HUES6 (cell line): ENCODE measurements around the gene IL24.

Source experiments
- H3K27ac ChIP-seq: 2 replicates; pipeline ENCODE4 v1.7.0; 2013; ENCODE audit warnings: low read depth, mild to moderate bottlenecking, low read length, inconsistent platforms
- H3K27me3 ChIP-seq: 2 replicates; pipeline ENCODE4 v1.6.1; 2013; ENCODE audit warnings: low read length; ENCODE audit not compliant: control insufficient read depth, insufficient read depth
- H3K36me3 ChIP-seq: 2 replicates; pipeline ENCODE4 v1.6.1; 2013; ENCODE audit warnings: low read length; ENCODE audit not compliant: control insufficient read depth, insufficient read depth
- H3K4me1 ChIP-seq: 2 replicates; pipeline ENCODE4 v1.6.1; 2013; ENCODE audit warnings: low read length; ENCODE audit not compliant: control insufficient read depth, insufficient read depth
- H3K4me3 ChIP-seq: 2 replicates; pipeline ENCODE4 v1.5.1; 2013; ENCODE audit warnings: low read depth, low read length
- H3K9ac ChIP-seq: one replicate; pipeline ENCODE4 v1.6.1; 2013; ENCODE audit warnings: mild to moderate bottlenecking, low read length
- H3K9me3 ChIP-seq: 2 replicates; pipeline ENCODE4 v1.6.1; 2013; ENCODE audit warnings: low read depth, low read length; ENCODE audit not compliant: control insufficient read depth, insufficient read depth

The IL24 gene

DNA sequence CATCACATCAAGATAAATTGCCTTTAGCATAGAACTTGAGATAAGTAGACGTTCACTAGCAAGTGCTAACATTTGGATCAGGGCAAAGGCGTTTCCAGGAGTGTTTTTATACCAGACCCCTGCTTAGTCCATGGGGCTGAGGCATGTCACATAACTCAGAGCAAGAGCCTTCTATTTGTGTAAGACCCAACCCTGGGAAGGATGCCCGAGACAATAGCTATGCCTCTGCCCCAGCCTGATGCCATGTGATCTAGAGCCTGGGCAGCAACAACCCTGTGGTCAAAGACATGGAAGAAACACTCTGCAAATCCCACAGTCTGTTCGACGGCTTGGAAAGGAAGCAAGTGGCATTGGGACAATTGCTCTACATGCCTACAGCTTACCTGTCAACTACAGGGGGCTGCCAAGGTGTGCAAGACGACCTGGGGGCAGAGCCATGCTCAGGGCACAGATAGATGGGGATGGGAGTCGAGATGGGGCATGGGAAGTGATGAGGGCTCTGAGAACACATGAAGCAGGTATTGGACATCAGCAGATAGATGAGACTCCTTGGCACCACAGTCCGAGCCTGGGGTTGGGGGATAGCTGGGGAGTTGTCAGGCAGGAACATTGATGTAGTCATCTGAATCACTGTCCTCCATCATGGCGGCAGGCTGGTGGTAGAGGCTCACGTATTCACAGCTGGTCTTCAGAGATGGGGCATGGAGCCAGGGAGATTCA, 7.3 kb downstream of the IL24 start:
- no peak overlapping the region for H3K4me3 ChIP-seq
- no peaks in the 10 kb centered on the region for H3K9me3 ChIP-seq
- H3K27ac ChIP-seq: no peak overlapping the region
- no peaks in the 10 kb centered on the region for H3K36me3 ChIP-seq
- peaks cover 26% of the 10 kb centered on the region for H3K27me3 ChIP-seq
- H3K4me1 ChIP-seq: peaks cover 8% of the 10 kb centered on the region
- no peak overlapping the region for H3K9ac ChIP-seq

DNA sequence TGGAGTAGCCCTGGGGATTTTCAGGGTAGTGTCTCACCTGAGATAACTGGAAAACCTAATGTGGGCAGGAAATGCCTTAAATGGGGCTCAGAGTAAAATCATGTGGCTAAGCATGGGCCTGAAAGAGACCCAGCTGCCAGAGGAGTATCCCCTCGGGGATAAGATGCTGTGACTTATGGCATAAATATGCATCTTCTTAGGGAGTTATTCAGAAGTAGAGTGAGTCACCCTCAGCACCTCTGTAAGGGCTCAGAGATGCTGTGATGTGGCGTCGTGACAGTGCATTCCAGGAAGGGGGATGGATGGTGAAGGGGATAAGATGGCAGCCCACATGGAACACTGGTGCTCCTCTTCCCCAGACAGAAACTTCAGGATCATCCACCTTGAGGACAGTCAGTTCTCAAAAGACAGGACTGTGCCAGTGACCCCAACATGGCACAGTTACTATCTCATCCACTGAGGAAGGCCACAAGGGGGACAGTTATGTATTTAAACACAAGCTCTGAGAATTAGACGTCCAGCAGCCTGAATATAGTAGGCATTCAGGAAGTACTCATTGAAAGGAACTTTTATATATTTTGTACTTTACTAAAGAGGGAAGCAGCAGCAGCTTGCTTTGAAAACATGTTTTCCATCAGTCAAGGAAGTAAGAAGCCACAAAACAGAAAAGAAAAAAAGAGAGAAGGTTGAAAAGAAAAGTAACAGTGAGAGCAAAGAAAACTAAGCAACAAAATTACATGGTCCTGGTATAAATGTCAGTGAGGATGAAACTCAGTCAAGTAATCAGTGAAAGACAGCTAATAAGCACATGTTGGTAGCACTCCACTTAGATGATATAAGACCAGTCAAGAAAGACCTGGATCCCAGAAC, 8.3 kb downstream of the IL24 start:
- Histone ChIP-seq H3K9ac (no peak overlapping the region), H3K27ac (no peak overlapping the region)

DNA sequence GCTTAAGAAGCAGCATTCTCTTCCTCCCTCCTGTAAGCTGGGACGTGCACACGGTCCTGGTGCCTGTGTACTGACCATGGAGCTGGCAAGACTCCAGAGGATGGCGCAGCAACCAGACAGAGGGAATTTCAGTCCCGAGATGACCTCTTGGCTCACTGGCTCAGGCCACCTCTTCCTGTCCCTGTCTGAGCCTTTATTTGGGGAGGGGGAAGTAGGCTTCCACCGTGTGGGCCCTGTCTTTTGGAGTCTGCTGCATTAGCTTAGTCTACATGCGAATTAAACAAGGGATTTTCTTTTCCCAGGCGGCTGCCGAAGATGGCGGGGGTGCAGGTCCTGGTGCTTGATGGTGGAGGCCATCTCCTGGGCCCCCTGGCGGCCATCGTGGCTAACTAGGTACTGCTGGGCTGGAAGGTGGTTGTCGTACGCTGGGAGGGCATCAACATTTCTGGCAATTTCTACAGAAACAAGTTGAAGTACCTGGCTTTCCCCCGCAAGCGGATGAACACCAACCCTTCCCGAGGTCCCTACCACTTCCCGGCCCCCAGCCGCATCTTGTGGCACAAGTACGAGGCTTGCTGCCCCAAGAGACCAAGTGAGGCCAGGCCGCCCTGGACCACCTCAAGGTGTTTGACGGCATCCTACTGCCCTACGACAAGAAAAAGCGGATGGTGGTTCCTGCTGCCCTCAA, 10.2 kb downstream of the IL24 start:
- Histone ChIP-seq H3K9ac (no peak overlapping the region), H3K9me3 (no peaks in the 10 kb centered on the region), H3K27me3 (peaks cover 40% of the 10 kb centered on the region), H3K27ac (no peak overlapping the region), H3K4me3 (no peak overlapping the region), H3K36me3 (no peaks in the 10 kb centered on the region), H3K4me1 (peaks cover 15% of the 10 kb centered on the region)

More for the DNA sequence above, 8.3 kb downstream of the IL24 start:
- Histone ChIP-seq H3K4me3 (no peak overlapping the region), H3K4me1 (peaks cover 15% of the 10 kb centered on the region), H3K36me3 (no peaks in the 10 kb centered on the region), H3K27me3 (peaks cover 35% of the 10 kb centered on the region), H3K9me3 (no peaks in the 10 kb centered on the region)

DNA sequence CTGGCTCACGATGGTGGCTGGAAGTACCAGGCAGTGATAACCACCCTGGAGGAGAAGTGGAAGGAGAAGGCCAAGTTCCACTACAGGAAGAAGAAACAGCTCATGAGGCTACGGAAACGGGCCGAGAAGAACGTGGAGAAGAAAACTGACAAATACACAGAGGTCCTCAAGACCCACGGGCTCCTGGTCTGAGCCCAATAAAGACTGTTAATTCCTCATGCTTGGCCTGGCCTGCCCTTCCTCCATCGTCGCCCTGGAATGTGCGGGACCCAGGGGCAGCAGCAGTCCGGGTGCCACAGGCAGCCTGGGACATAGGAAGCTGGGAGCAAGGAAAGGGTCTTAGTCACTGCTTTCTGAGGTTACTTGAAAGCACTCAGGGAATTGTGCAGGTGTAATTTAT, 10.8 kb downstream of the IL24 start:
- peaks cover 15% of the 10 kb centered on the region for H3K4me1 ChIP-seq
- no peak overlapping the region for H3K9ac ChIP-seq
- no peak overlapping the region for H3K27ac ChIP-seq
- no peaks in the 10 kb centered on the region for H3K36me3 ChIP-seq
- peaks cover 44% of the 10 kb centered on the region for H3K27me3 ChIP-seq
- H3K9me3 ChIP-seq: no peaks in the 10 kb centered on the region
- no peak overlapping the region for H3K4me3 ChIP-seq

DNA sequence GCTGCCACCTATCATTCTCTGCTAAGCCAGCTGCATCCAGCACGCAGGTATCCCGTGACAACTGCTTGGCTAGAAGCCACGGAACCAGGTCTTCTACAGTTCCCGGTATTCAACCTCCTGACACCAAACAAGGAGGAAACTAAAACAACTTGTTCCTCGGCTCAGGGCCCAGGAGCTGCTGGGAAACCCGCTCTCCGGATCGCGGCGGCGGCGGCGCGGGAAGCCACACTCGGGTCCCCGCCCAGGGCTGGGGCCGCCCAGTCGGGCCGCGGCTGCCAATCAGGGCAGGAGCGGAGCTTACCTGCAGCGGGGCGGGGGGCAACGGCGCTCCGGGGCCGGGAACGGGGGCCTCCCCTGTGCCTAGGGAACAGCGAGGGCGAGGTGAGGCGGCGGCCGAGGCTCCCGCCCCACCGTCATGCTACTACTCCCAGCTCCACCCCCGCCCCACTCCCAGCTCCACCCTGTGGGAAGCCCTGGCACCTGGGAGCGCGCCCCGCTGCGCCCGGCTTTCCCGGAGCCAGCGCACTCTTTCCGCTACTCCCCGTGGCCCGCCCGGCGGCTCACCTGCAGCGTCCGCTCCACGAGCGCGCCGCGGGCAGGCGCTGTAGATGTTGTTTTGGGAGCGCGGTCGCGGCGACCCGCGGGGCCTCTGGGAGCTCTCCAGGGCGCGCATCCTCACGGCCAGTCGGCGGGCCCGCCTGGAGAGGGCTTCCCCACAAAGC, 12.1 kb downstream of the IL24 start:
- no peak overlapping the region for H3K27ac ChIP-seq
- H3K4me3 ChIP-seq: peak overlapping the region; percentile 69
- no peaks in the 10 kb centered on the region for H3K36me3 ChIP-seq
- H3K4me1 ChIP-seq: peaks cover 15% of the 10 kb centered on the region
- peaks cover 54% of the 10 kb centered on the region for H3K27me3 ChIP-seq
- peak overlapping the region; percentile 14 for H3K9ac ChIP-seq
- no peaks in the 10 kb centered on the region for H3K9me3 ChIP-seq

DNA sequence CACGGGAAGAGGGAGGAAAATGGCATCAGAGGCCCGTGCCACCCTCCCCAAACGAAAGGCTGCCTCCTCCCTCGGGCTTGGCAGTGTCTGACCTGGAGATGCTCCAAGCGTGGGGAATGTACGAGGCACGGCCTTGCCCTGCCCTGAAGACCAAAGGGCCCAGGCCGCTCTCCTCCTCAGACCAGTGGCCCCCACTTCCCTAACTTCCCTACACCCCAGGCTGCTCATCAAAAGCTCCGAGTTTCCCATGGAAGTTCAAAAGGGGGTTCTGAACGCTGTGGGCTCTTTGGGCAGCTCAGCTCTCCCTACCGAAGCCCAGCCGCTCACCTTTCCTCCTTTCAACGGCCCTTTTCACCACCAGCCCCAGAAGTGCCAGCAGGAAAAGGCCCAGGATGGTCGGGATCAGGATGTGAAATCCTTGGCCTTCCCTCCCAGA, 12.7 kb downstream of the IL24 start:
- Histone ChIP-seq H3K4me1 (peaks cover 15% of the 10 kb centered on the region), H3K4me3 (peak overlapping the region; percentile 69), H3K9me3 (no peaks in the 10 kb centered on the region), H3K36me3 (no peaks in the 10 kb centered on the region), H3K27ac (no peak overlapping the region), H3K27me3 (peaks cover 54% of the 10 kb centered on the region), H3K9ac (no peak overlapping the region)

DNA sequence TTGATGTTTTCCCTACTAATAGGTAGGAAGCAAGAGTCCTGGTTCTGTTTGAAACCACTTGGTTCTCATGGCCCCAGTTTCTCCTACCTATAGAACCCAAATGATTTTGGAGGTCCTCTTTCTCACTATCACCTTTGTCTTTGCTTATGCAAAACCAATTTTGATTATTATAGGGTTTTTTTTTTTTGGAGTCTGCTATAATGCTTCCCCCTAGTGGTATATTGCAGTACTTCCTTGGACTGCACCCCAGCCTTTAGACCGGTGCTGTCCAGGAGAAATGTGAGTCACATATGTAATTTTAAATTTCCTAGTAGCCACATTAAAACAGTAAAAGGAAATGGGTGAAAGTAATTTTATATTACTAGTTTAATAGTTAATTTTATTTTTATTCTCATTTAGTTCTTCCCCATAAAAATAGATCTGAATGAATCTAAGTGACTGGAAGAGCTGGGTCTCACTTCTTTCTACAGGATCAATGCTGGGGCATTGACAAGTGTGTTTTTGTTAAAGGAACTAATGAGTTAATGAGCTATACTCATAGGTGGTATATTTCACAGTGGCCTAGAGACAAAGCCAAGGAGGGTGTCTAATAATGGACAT, 13.9 kb downstream of the IL24 start:
- no peak overlapping the region for H3K4me3 ChIP-seq
- no peaks in the 10 kb centered on the region for H3K9me3 ChIP-seq
- peaks cover 57% of the 10 kb centered on the region for H3K27me3 ChIP-seq
- H3K4me1 ChIP-seq: peaks cover 15% of the 10 kb centered on the region
- no peak overlapping the region for H3K27ac ChIP-seq
- H3K9ac ChIP-seq: no peak overlapping the region
- H3K36me3 ChIP-seq: no peaks in the 10 kb centered on the region

DNA sequence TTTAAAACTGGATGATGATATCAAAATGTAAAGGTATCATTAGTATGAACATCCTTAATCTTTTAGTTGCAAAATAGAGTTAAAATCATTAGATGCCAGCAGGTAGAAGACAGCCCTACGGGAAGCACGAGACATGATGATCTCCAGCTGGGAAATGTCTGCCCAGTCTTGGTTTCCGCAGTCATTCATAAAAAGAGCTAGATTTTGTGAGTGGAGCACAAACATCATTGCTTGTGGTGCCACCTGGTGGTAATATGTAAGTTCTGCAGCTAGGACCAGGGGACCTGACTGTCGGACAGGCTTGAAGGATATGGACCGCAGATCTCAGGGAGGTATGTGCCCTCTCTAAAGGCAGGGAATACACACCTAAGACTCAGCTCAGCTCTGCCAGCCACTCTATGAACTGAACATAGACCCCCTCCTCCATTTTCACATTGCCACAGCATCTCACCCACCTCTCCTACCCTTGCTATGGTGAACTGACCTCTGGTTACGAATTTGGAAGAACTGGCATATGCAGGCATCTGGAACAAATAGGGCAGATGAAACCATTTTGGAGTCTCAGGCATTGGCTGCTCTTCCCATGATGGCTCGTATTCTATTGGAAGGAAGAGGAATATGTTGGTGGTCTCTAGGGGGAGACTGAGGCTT, 15.3 kb downstream of the IL24 start:
- peaks cover 11% of the 10 kb centered on the region; the same call in 1 of the 2 replicates for H3K4me1 ChIP-seq
- H3K9me3 ChIP-seq: no peaks in the 10 kb centered on the region
- H3K36me3 ChIP-seq: no peaks in the 10 kb centered on the region
- no peak overlapping the region for H3K4me3 ChIP-seq
- H3K27ac ChIP-seq: no peak overlapping the region
- peaks cover 54% of the 10 kb centered on the region for H3K27me3 ChIP-seq
- no peak overlapping the region for H3K9ac ChIP-seq

DNA sequence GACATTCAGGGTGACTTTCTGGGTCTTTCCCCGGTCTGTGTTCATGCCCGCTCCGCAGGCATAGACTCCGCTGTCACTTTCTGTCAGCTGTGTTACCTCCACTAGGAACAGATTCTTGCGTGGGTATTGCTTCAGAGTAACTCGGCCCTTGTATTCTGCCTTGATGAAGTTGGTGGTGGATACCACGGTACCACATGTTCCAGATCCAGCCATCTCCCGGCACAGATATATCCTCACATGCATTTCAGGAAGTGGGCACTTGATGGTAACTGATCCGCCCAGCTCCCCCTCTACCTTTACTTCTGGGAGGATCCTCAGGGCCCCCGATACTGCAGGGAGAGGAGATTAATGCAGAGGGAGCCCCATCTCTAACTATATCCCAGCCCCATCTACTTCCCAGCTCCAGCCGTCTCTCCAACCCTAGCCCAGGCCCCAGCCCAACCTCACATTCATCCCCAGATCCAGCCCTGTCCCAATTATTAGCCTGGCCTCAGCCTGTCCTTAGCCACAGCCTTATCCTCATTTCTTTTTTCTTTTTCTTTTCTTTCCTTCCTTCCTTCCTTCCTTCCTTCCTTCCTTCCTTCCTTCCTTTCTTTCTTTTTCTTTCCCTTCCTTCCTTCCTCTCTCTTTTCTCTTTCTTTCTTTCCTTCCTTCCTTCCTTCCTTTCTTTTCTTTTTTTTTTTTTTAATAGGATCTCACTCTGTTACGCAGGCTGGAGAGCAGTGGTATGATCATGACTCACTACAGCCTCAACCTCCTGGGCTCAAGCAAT, 16.7 kb downstream of the IL24 start:
- Histone ChIP-seq H3K36me3 (no peaks in the 10 kb centered on the region), H3K27me3 (peaks cover 40% of the 10 kb centered on the region), H3K9ac (no peak overlapping the region), H3K4me1 (peaks cover 9% of the 10 kb centered on the region; the same call in 1 of the 2 replicates), H3K4me3 (no peak overlapping the region), H3K27ac (no peak overlapping the region), H3K9me3 (no peaks in the 10 kb centered on the region)
